Thymus (tissue), 11 donors: ENCODE measurements around the gene CIITA. TPM values are rescaled to one million over a fixed set of nuclear protein-coding genes. Genes with fewer than 3 reads are reported as not detected.
A peak's percentile ranks its signal among the peaks of the same experiment; 100 is the strongest.

Experiments used
- DNase-seq, 9 donors: peaks; one replicate each; pipeline ENCODE4 v3.0.0-alpha.2; 2013; ENCODE audit warnings: low spot score in 9 of 9, low read depth in 6 of 9, missing footprints in 1 of 9
- H3K27ac ChIP-seq, 2 donors: one replicate each; pipeline ENCODE4 v1.5.1; 2013; ENCODE audit warnings: control low read depth in 1 of 2, low read depth in 1 of 2, low read length in 1 of 2, mild to moderate bottlenecking in 1 of 2, moderate library complexity in 1 of 2
- H3K27me3 ChIP-seq, 2 donors: one replicate each; pipeline ENCODE4 v1.5.1; 2013; ENCODE audit warnings: low read length in 1 of 2; ENCODE audit not compliant: control insufficient read depth in 2 of 2, insufficient read depth in 1 of 2
- H3K36me3 ChIP-seq, 2 donors: one replicate each; pipeline ENCODE4 v1.5.1; 2013; ENCODE audit warnings: low read length in 1 of 2, mild to moderate bottlenecking in 1 of 2, moderate library complexity in 1 of 2; ENCODE audit not compliant: control insufficient read depth in 2 of 2, insufficient read depth in 2 of 2
- H3K4me1 ChIP-seq, 2 donors: one replicate each; pipeline ENCODE4 v1.5.1; 2013; ENCODE audit warnings: low read length in 2 of 2; ENCODE audit not compliant: control insufficient read depth in 2 of 2, insufficient read depth in 2 of 2
- H3K4me3 ChIP-seq, 2 donors: one replicate each; pipeline ENCODE4 v1.5.1; 2013; ENCODE audit warnings: low read length in 2 of 2, control low read depth in 1 of 2, mild to moderate bottlenecking in 1 of 2
- H3K9me3 ChIP-seq, 2 donors: one replicate each; pipeline ENCODE4 v1.5.1; 2013; ENCODE audit warnings: low read length in 1 of 2, mild to moderate bottlenecking in 1 of 2; ENCODE audit not compliant: control insufficient read depth in 2 of 2, insufficient read depth in 1 of 2
- WGBS: extraction: QIAGEN DNeasy Blood & Tissue Kit; methylation state at CpG from one replicate; pipeline ENCODE4 v1.1.7; 2013; 5-methylcytosine and 5-hydroxymethylcytosine counted together
- polyA plus RNA-seq: library from polyadenylated mRNA; stranded (reverse); fragments of 200-250 nt; gene quantifications from one replicate; pipeline ENCODE4 v1.2.3, GENCODE V29; 2013
- total RNA-seq: library from RNA; stranded (reverse); fragments of 120-200 nt; gene quantifications from one replicate; pipeline ENCODE4 v1.2.4, GENCODE V29; 2013
- donor health status: healthy.

The CIITA gene
- total and polyA plus RNA-seq, 2 donors, result 16.7 to 32.8 TPM

DNA sequence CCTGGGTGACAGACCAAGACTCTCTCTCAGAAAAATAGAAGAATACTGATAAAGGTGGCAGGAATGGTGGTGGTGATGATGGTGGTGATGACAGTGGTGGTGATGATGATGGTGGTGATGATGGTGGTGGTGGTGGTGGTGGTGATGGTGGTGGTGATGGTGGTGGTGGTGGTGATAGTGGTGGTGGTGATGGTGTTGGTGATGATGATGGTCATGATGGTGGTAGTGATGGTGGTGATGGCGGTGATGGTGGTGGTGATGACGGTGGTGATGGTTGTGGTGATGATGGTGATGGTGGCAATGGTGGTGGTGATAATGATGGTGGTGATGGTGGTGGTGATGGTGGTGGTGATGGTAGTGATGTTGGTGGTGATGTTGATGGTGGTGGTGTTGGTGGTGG lies 18.0 kb upstream of the CIITA start:
- WGBS, result 73% methylated on average over 2 of the region's 2 CpGs
- no peak for DNase-seq

DNA sequence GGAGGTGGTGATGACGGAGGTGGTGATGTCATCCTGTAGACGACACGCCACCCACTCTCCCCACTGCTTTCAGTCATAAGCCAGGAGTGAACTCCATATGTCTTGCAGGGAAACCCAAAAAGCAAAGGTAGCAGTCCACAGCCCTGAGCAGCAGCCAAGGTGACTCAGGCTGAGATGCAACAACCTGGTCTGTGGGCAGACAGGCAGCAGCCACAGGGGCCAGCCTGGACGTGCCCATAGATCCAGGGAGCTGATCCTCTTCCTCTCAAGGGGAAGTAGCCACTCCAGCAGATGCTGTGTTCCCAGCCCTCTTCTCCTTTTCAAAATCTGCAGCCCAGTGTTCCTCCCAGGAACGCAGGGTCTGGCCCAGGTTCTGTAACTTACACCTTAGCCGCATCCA lies 17.3 kb upstream of the CIITA start:
- no peaks in the 10 kb centered on the region for H3K9me3 ChIP-seq
- no peaks in the 10 kb centered on the region for H3K27me3 ChIP-seq
- no peaks in the 10 kb centered on the region for H3K36me3 ChIP-seq
- no peak overlapping the region for H3K4me3 ChIP-seq
- no peaks in the 10 kb centered on the region for H3K4me1 ChIP-seq
- H3K27ac ChIP-seq, result no peak overlapping the region
- no peak for DNase-seq
- WGBS, result 93% methylated on average over 6 of the region's 6 CpGs

More for the DNA sequence above, 18.0 kb upstream of the CIITA start:
- Histone ChIP-seq H3K27me3 (no peaks in the 10 kb centered on the region), H3K36me3 (no peaks in the 10 kb centered on the region), H3K9me3 (no peaks in the 10 kb centered on the region), H3K27ac (no peak overlapping the region), H3K4me3 (no peak overlapping the region), H3K4me1 (no peaks in the 10 kb centered on the region)

DNA sequence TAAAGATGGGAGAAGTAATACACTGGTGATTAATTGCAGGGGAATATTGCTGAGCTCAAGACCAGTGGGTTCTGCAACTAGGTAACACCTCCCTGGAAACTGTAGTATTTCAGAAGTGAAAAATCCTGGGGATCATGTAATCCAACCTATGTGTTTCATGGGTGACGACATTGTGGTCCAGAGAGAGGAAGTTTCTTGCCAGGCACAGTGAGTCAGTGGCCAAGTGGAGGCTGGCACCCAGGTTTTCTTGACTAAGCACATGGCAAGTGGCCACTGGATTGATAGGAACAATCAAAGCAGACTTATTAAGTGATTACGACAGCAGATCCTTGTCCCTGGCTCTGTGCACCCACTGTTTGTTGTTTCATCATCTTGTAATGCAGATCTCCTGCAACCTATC lies 14.6 kb upstream of the CIITA start:
- DNase-seq, result no peak
- no peak overlapping the region for H3K27ac ChIP-seq
- no peaks in the 10 kb centered on the region for H3K27me3 ChIP-seq
- 78% methylated on average over 2 of the region's 2 CpGs for WGBS
- no peaks in the 10 kb centered on the region for H3K4me1 ChIP-seq
- H3K9me3 ChIP-seq, result no peaks in the 10 kb centered on the region
- no peaks in the 10 kb centered on the region for H3K36me3 ChIP-seq
- H3K4me3 ChIP-seq, result no peak overlapping the region

DNA sequence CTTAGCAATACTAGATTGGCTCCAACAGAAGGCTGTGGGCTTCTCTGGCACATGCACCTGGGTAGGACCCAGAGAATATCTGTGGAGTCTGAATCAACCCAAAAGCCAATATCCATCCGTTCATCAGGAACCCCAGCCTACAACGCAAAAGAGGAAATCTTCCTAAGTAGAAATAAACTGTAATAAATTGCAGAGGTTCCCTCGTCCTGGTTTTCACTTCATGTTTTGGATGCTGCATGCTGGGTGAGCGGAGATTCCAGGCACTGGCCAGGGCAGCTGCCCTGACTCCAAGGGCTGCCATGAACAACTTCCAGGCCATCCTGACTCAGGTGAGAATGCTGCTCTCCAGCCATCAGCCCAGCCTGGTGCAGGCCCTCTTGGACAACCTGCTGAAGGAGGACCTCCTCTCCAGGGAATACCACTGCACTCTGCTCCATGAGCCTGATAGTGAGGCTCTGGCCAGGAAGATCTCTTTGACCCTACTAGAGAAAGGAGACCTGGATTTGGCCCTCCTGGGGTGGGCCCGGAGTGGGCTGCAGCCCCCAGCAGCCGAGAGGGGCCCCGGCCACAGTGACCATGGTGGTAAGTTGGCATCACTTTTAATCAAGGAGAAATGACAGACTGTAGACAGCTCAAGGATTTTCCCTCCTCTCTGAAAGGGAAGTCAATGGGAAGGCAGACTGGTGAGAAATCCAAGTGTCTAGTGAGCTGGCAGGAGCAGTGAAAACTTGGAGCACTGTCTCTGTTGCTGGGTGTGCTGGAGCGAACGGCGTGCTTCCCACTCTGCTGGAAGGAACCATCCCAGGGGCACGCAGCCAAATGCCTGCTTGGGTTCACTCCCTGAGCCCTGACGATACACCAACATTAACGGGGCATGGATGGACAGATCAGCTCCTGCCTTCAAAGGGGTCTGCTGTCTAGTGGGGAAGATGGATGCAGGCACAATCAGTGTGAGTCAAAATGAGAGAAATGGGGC lies 10.7 kb upstream of the CIITA start:
- no peak for DNase-seq
- Histone ChIP-seq H3K9me3 (no peaks in the 10 kb centered on the region), H3K27me3 (no peaks in the 10 kb centered on the region), H3K27ac (no peak overlapping the region), H3K36me3 (no peaks in the 10 kb centered on the region), H3K4me1 (peaks cover 0 to 23% of the 10 kb centered on the region in 2 donors), H3K4me3 (no peak overlapping the region)
- WGBS, result 96% methylated on average over 13 of the region's 13 CpGs

DNA sequence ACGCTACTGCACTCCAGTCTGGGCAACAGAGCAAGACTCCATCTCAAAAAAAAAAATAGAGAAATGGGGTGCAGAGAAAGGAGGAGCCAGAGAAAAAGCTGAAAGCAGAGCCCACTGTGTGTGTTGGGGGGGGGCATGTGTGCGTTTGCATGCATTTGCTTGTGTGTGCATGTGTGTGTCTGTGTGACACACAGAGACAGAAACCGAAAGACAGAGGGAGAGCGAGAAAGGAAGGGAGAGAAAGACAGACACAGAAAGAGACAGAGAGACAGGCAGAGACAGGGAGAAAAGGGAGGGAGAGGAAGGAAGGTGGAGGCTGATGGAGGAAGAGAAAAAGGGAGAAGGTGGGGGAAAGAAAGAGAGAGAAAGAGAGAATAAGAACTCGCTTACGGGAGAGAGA lies 9.8 kb upstream of the CIITA start:
- no peaks in the 10 kb centered on the region for H3K9me3 ChIP-seq
- WGBS, result 94% methylated on average over 6 of the region's 6 CpGs
- no peaks in the 10 kb centered on the region for H3K27me3 ChIP-seq
- H3K36me3 ChIP-seq, result no peaks in the 10 kb centered on the region
- H3K4me3 ChIP-seq, result no peak overlapping the region
- H3K27ac ChIP-seq, result peak overlapping the region in 1 of 2 donors; percentile 18
- DNase-seq, result no peak
- H3K4me1 ChIP-seq, result peaks cover 0 to 28% of the 10 kb centered on the region in 2 donors

DNA sequence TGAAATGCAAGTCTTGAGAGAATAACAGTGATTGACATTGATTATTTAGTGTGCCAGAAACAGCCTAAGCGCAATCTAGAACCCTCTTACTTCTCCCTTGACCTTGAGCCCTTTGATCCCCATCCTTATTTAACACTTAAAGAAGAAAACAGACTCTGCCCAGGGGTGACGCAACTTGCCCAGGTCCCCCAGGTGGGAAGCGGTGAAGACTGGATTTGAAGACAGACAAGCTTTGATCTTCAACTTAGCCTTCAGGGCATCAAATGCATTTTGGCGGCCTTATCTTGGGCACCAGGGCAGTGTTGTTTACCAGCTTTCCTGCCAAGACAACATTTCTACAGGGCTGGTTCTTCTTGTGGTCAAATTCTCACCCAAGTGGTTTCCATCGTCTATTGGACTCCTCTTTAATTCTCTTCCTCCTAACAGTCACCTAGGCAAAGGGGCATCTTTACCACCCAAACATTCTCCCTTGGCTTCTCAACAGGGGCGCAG lies 8.9 kb upstream of the CIITA start:
- H3K4me3 ChIP-seq, result no peak overlapping the region
- 50% methylated on average over 6 of the region's 6 CpGs for WGBS
- no peaks in the 10 kb centered on the region for H3K36me3 ChIP-seq
- no peaks in the 10 kb centered on the region for H3K27me3 ChIP-seq
- DNase-seq, result no peak
- H3K27ac ChIP-seq, result no peak overlapping the region
- no peaks in the 10 kb centered on the region for H3K9me3 ChIP-seq
- peaks cover 0 to 28% of the 10 kb centered on the region in 2 donors for H3K4me1 ChIP-seq

DNA sequence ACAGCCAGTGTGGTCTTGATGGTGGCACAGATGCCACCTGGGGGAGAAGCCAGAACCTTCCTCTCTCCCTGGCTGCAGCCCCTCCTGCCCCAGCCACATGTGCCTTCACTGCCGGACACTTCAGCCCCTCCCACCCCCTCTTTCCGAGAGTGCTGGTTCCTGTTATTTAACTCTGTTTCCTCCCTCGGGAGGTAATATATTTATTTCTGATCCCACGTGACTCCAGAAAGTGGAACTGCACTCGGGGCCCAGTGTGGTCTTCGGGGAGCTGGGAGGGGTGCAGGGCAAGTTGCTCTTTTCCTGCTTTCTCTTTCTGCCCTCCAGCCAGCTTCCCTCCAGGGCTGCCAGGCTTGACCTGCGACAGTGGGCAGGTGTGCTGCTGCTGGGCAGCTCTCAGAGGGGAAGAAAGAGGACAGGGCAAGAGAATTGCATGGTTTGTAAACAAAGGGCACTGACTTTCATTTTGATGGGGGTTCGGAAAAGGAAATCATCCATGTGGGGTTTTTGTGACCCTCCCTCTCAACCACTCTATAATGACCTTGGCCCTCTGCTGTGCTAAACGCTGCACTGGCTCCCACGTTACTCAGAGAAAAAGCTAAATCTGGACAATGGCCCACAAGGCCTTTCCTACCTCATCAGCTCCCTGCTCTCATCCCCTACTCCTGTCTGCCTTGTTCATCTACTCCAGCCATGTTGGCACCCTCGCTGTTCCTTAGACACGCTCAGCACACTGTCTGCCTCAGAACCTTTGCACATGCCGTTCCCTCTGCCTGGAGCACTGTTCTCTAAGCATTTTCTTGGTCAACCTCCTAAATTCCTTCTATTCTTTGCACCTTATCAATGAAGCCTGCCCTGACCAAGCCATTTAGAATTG lies 8.2 kb upstream of the CIITA start:
- WGBS, result 37% methylated on average over 13 of the region's 13 CpGs
- no peaks in the 10 kb centered on the region for H3K9me3 ChIP-seq
- H3K27me3 ChIP-seq, result no peaks in the 10 kb centered on the region
- H3K27ac ChIP-seq, result no peak overlapping the region
- peaks cover 0 to 28% of the 10 kb centered on the region in 2 donors for H3K4me1 ChIP-seq
- DNase-seq, result no peak
- H3K36me3 ChIP-seq, result no peaks in the 10 kb centered on the region
- H3K4me3 ChIP-seq, result no peak overlapping the region

DNA sequence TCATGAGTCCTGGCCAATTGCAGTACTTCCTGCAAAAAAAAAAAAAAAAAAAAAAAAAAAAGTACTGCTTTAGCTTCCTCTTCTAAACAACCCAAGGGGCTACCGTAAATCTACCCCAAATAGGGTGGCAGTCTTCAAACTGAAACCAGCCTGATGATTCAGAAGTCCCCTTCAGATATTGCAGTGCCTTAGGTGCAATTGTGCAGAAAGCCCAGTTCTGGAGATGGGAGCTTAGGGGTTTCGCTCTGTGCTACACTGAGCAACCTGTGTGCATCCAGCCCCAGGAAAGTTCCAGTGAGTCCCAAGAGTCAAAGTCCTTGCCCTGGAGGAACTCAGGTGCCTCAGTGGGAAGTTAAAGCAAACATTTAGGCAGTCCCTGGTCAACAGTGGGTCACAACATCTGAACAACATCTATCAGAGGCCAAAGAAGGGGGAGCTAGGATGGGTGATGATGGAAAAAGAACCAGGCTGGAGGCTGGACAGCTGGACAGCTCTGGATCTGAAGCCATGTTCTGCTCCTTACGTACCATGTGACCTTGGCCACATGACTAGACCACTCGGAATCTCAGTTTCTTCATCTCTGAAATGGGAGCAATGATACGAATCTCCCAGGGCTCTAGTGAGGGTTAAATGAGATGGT lies 6.7 kb upstream of the CIITA start:
- H3K9me3 ChIP-seq, result no peaks in the 10 kb centered on the region
- H3K4me3 ChIP-seq, result no peak overlapping the region
- no peaks in the 10 kb centered on the region for H3K27me3 ChIP-seq
- DNase-seq, result no peak
- 81% methylated on average over 5 of the region's 5 CpGs for WGBS
- no peaks in the 10 kb centered on the region for H3K36me3 ChIP-seq
- H3K27ac ChIP-seq, result peak overlapping the region in 1 of 2 donors; percentile 43
- H3K4me1 ChIP-seq, result peaks cover 0 to 28% of the 10 kb centered on the region in 2 donors
